SU-DHL-6 (cell line): ENCODE data around the gene SPTLC3.

ENCODE experiments used
- H2AFZ ChIP-seq: fragments of 200-600 bp; sonication (generic); 2 replicates; pipeline ENCODE4 v1.6.1; 2014; ENCODE audit warnings: low read depth, mild to moderate bottlenecking, moderate library complexity, mixed read lengths, antibody characterized with exemption, low read length; ENCODE audit not compliant: severe bottlenecking
- H3F3A ChIP-seq: fragments of 200-600 bp; shearing (Covaris generic); 2 replicates; pipeline ENCODE4 v1.6.0; 2016; ENCODE audit warnings: antibody characterized with exemption, mild to moderate bottlenecking; ENCODE audit not compliant: insufficient read depth
- H3K27ac ChIP-seq: fragments of 200-600 bp; sonication (generic); 2 replicates; pipeline ENCODE4 v1.5.1; 2016; ENCODE audit warnings: low read depth, mild to moderate bottlenecking, low read length, moderate library complexity, mixed read lengths
- H3K27me3 ChIP-seq: fragments of 200-600 bp; sonication (generic), shearing (Covaris generic); 2 replicates; pipeline ENCODE4 v1.6.0; 2014; ENCODE audit warnings: mild to moderate bottlenecking, low read length
- H3K36me3 ChIP-seq: fragments of 200-600 bp; sonication (generic); 2 replicates; pipeline ENCODE4 v1.6.1; 2014; ENCODE audit warnings: mild to moderate bottlenecking, low read length, mixed read lengths
- H3K4me2 ChIP-seq: fragments of 300-600, 200-600 bp; shearing (Covaris generic), sonication (generic); 2 replicates; pipeline ENCODE4 v1.6.0; 2014; ENCODE audit warnings: low read length, low read depth, mild to moderate bottlenecking; ENCODE audit not compliant: poor library complexity, severe bottlenecking
- H3K4me3 ChIP-seq: fragments of 200-600 bp; sonication (generic); 2 replicates; pipeline ENCODE4 v1.5.1; 2014; ENCODE audit warnings: antibody characterized with exemption, low read length, mild to moderate bottlenecking, mixed read lengths; ENCODE audit not compliant: insufficient read depth, poor library complexity, severe bottlenecking
- H3K79me2 ChIP-seq: fragments of 200-600 bp; sonication (generic); 2 replicates; pipeline ENCODE4 v1.6.1; 2014; ENCODE audit warnings: mild to moderate bottlenecking, low read length, moderate library complexity; ENCODE audit not compliant: insufficient read depth
- H3K9ac ChIP-seq: fragments of 200-600 bp; sonication (generic); 2 replicates; pipeline ENCODE4 v1.7.0; 2014; ENCODE audit warnings: mild to moderate bottlenecking, low read length
- H3K9me2 ChIP-seq: fragments of 200-600 bp; sonication (generic); replicated peaks from 2 replicates; pipeline ENCODE4 v1.6.1; 2014; ENCODE audit warnings: low read length; ENCODE audit not compliant: insufficient read depth
- H3K9me3 ChIP-seq: fragments of 200-600 bp; sonication (generic); 2 replicates; pipeline ENCODE4 v1.6.1; 2014; ENCODE audit warnings: low read length, mixed read lengths; ENCODE audit not compliant: insufficient read depth
- H4K20me1 ChIP-seq: fragments of 200-600 bp; sonication (generic); 2 replicates; pipeline ENCODE4 v1.6.1; 2014; ENCODE audit warnings: low read depth, mild to moderate bottlenecking, antibody characterized with exemption, low read length, moderate library complexity, mixed read lengths
- CTCF ChIP-seq: fragments of 200-600 bp; sonication (generic); IDR thresholded peaks from one replicate; pipeline ENCODE4 v1.5.1; 2017; ENCODE audit warnings: antibody characterized with exemption, mild to moderate bottlenecking, low read length, moderate library complexity; ENCODE audit not compliant: insufficient read depth, poor library complexity, severe bottlenecking
- EZH2phosphoT487 ChIP-seq: fragments of 200-600 bp; sonication (generic), shearing (Covaris generic); conservative IDR thresholded peaks from 2 replicates; pipeline ENCODE4 v1.6.1; 2018; ENCODE audit warnings: mild to moderate bottlenecking, antibody characterized with exemption, low read length, moderate library complexity, mixed read lengths

SPTLC3 gene

GRCh38 chr20:13213335-13213734 is 204.6 kb downstream of the SPTLC3 start:
- H3K27me3 ChIP-seq = no peaks in the 10 kb centered on the region
- H4K20me1 ChIP-seq = no peaks in the 10 kb centered on the region
- no peak overlapping the region for H3K9ac ChIP-seq
- H3K36me3 ChIP-seq = no peaks in the 10 kb centered on the region
- no peak overlapping the region for H3K4me2 ChIP-seq
- H3F3A ChIP-seq = no peaks in the 10 kb centered on the region
- H3K79me2 ChIP-seq = no peaks in the 10 kb centered on the region
- no peak overlapping the region for H3K27ac ChIP-seq
- no peak overlapping the region for H3K4me3 ChIP-seq
- no peaks in the 10 kb centered on the region for H3K9me3 ChIP-seq
- H2AFZ ChIP-seq = no peak overlapping the region
- no peaks in the 10 kb centered on the region for H3K9me2 ChIP-seq
- TF ChIP-seq EZH2phosphoT487 = no peak
- TF ChIP-seq CTCF = no peak

GRCh38 chr20:13216533-13216932 is 207.8 kb downstream of the SPTLC3 start:
- Histone ChIP-seq H3K4me2 (no peak overlapping the region), H3K9ac (no peak overlapping the region), H3K9me3 (no peaks in the 10 kb centered on the region), H3K9me2 (no peaks in the 10 kb centered on the region), H3K4me3 (no peak overlapping the region), H3F3A (no peaks in the 10 kb centered on the region), H3K79me2 (no peaks in the 10 kb centered on the region), H4K20me1 (no peaks in the 10 kb centered on the region), H3K27me3 (no peaks in the 10 kb centered on the region), H2AFZ (no peak overlapping the region), H3K36me3 (no peaks in the 10 kb centered on the region), H3K27ac (no peak overlapping the region)
- TF ChIP-seq CTCF (no peak), EZH2phosphoT487 (no peak)
